HT-29 (cell line): ENCODE data around the gene CRIP2. TPM values are rescaled to one million over a fixed set of nuclear protein-coding genes. Genes with fewer than 3 reads are reported as not detected.

Experiments used
- DNase-seq: peaks from one replicate; pipeline ENCODE4 v3.0.0-alpha.2; 2015; ENCODE audit warnings: low spot score
- total RNA-seq: library from RNA; depleted of rRNA; stranded (reverse); fragments of >200 nt; shearing (Covaris generic); gene quantifications from 2 replicates; pipeline ENCODE4 v1.2.3, GENCODE V29; 2014

Gene CRIP2
- total RNA-seq, 1 experiment from 2014 or later = 274 TPM

DNA sequence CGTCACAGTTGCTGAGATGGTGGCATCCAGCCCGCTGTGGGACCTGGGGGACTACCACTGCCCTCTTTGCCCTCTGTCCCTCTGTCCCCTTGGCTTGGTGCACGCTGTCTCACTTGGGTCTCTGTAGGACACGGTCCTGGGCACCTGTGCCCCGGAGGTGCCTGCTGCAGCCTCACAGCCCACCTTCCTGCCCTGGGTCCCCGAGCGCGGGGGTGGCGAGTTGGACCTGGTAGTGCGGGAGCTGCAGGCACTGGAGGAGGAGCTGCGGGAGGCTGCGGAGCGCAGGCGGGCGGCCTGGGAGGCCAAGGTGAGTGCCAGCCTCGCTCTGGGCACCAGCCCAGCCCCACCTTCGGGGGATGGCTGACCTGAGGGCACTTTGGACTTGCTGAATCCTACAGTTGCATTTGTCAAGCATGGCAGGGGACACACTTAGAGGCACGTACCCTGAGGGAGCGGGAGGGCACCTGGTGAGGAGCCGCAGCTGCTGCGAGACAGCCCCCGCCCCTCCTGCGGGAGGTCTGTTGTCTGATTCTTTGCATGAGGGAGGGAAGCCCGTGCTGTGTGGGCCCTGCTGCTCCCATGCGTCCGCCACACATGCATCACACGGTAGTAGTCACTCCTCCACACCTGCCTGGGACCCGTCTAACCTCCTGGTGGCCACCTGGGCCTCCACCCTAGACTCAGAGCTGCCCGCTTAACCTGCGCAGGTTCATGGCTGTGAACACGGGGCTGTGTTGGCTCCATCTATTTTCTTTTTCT, 23.2 kb downstream of the CRIP2 start:
- DNase-seq = no peak

DNA sequence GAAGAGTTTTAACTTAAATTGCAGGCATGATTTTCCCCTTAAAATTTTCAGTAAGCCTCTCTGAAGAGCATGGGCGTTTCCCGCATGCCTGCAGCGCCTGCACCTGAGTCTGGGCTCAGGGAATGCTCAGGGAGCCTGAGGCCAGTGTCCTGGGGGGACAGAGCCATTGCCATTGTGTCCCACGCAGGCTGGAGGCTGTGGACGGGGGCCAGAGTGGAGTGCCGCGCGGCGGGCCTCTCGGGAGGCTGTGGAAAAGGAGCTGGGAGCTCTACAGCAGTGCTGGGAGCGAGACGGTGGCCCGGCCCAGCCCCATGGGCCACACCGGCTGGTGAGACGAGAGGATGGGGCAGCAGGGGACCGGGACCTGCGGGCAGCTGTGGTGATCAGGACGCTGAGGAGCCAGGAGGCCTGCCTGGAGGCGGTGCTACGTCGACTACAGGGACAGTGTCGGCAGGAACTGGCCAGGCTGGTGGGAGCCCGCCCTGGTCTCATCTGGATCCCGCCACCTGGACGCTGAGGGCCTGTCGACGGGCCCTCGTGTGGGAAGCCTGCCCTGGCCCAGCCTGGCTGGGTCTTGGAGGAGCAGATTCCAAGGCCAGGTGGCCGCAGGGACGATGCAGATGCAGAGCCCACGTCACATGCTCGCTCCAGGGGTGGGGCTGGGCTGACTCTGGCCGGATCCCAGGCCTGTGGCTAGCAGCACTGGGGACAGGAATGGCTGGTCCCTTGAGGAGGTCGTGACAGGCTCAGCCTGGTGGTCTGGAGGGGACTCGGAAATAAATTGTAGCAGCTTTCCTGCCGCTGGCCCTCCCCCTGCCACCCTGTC, 24.0 kb downstream of the CRIP2 start:
- DNase-seq = no peak

DNA sequence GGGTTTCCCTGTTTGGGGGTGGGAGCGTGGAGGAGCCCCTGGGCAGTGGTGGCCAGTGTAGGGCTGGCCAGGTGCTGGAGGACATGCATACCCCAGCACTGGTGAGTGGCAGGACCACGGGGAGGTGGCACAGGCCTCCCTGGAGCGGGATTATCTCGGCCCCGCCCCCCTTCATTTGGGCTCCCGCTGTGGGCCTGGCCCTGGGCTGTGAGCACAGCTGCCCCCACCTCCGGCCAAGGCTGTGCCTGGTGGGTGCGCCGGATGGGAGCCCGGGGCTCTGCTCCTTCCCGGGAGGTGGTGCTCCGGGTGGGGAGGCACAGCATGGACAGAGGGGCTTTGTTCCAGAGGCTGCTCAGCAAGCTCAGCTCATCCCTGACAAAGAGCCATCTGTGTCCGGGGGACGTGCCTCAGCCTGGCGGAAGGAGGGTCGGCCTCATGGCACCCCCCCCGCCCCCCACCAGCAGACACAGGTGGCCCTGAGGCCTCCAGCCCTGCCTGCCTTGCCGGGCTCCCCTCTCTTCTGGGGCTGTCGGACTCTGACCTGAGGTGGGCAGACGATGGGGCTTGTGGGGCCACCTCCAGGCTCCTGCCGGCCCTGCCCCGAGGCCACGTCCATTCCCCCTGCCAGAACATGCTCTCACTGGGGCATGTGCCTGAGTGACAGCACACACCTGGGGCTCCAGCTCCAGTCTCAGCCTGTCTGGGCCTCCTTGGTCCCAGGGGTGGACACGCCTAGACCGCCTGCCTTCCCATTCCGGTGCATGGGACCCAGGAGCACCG, 24.8 kb downstream of the CRIP2 start:
- DNase-seq = no peak

DNA sequence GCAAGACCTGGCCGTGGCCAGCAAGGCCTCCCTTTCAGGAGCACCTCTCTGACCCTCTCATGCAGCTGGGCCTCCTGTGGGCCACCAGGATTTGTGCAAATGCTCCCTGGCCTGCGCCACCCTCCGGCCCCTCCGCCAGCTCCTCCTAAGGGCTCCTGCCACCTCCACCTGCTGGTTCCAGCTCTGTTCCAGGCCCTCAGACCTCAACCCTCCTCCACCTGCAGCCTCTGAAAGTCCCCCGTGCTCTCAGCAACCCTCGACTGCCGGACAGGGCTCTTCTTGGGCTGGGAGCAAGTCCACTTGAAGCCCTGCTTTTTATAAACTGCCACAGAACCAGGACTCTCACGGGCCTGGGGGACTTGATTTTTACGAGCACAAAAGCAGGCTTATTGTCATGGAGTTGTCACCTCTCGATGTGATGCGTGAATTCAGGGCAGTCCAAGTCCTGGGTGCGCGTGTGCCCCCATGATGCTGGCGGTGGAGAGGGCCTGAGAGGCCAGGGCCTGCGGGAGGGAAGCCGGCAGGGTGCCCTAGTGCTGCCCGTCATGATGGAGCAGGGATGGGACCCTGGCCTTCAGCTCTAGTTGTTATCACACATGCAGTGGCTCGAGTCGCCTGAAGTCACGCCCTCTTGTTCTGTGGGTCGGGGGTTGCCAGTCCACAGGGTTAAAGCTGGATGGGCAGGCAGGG, 25.6 kb downstream of the CRIP2 start:
- no peak for DNase-seq

DNA sequence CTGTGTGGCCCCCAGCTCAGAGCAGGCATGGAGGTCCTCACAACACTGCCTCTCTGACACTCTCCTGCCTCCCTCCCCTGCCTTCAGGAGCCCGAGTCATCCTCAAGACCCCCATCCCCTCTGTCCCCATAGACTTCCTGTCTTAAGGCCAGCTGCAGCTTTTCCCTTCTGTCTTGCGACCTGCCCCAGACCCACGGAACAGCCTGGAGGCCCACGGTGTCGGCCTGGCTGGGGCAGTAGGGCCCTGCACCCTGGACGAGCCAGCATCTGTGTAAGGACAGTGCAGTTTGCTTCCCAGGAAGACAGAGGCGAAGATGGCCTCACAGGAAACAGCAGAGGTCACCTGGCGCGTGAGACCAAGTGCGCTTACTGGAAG, 26.1 kb downstream of the CRIP2 start:
- no peak for DNase-seq

DNA sequence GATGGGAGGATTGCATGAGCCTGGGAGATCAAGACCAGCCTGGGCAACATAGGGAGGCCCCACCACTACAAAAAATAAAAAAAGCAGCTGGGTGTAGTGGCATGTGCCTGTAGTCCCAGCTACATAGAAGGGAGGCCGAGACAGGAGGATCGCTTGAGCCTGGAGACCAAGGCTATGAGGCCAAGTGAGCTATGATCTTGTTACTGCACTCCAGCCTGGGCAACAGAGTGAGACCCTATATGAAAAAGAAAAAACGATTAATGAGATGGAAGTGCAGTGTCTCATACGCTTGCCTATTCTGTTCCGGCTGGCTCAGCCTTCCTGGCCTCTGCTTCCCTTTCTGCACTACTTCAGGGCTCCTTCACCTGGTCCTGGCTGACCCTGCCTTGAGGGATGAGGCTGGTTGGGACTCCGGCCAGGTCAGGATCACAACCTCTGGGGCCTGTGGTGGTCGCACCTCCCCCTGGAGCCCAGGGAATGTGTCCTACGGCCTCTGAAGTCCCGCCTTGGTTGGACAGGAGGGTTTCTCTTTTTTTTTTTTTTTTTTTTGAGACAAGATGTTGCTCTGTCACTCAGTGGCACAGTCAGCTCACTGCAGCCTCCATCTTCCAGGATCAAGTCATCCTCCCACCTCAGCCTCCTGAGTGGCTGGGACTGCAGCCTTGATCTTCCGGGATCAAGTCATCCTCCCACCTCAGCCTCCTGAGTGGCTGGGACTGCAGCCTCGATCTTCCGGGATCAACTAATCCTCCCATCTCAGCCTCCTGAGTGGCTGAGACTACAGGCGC, 27.1 kb downstream of the CRIP2 start:
- no peak for DNase-seq

DNA sequence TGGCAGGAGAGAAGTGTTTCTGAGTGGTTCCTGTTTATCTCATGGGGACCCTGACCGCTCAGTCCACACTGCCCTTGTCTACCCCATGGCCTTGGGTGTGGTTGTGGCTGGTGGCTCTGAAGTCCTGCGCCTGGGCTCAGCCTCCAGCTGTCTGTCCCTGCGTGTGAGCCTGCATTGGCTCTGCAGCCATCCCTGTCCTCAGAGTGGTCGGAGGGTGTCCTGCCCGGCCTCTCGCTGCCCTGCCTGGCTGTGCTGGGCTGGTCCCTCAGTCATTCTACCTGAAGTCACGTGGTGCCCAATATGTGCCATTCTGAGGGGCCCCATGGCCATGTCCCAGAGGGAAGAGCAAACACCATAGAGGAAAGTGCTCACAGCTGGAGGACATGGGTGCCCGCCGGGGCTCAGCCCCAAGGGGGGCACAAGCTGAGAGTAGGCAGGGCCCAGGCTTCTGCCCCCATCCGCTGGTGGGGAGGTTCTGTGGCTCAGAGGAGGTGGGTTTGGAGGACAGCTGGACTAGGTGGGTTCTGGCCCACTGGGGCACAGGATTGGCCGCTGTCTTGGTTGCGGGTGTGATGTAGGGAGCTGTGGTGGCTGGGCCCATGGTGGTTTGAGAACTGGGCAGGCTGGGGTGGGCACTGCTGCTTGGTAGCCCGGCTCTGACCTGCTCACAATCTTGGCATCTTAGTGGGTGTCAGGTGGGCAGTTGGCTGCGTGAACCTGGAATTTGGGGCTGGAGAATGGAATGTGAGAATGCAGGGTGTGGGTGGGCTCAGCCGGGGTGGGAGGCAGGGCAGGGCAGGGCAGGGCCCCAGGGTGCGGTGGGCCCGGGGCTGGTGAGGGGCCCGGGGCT, 28.1 kb downstream of the CRIP2 start:
- no peak for DNase-seq

DNA sequence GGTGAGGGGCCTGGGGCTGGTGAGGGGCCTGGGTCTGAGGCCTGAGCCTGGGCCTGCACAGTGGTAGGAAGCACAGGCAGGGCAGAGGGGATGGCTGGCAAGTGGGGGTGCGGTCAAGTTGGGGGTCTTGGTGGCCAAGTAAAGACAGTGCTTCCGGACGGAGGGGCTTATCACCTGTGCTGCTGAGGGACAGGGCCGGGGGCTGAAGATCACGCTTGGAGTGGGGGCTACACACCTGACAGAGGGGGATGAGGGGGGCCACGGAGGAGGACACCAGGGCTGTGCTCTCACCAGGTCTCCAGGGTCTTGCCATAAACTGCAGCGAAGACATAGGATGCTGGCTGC, 28.6 kb downstream of the CRIP2 start:
- DNase-seq = no peak

DNA sequence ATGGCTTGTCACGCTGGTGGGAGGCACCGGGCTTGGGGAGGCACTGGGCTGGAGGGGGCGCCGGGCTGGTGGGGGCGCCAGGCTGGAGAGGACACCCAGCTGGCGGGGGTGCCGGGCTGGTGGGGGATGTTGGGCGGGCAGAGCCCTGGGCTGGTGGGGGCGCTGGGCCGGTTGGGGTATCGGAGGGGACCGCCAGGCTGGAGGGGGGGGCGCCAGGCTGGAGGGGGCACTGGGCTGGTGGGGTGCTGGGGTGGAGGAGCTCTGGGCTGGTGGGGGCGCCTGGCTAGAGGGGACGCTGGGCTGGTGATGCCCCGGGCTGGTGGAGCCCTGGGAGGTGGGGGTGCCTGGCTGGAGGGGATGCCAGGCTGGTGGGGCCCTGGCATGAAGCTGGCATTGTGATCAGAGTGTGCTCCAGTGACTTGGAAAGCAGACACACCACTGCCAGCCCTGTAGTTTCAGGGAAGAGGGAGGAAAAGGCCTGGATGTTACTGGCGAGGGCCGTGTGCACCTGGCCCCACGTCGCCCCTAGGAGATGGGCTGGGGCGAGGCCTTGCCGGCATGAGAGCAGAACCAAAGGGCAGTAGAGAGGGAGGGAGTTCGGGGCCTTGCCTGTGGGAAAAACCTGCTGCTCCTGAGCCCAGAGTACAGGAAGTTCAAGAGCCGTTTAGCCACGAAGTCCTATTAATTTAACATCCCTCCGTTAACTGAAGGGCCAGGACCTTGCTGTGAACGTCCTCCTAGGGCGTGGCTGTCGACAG, 29.5 kb downstream of the CRIP2 start:
- no peak for DNase-seq

DNA sequence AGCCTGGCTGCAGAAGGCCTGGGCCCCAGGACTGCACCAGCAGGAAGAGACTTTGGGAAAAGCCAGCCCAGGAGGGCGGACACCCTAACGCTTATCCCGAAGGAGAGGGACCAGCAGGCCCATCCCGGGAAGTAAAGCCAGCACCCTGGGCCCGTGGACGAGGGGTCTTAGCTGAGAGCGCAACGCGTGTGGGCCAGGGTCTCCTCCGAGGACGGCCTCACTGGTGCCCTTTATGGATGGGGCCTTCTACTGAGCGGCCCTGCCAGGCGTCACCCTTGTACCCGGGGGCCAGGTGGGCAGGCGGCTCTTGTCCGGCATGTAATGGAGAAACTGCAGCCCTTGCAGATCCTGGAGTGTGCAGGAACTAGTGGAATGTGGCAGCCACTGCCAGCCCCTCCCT, 30.5 kb downstream of the CRIP2 start:
- no peak for DNase-seq

DNA sequence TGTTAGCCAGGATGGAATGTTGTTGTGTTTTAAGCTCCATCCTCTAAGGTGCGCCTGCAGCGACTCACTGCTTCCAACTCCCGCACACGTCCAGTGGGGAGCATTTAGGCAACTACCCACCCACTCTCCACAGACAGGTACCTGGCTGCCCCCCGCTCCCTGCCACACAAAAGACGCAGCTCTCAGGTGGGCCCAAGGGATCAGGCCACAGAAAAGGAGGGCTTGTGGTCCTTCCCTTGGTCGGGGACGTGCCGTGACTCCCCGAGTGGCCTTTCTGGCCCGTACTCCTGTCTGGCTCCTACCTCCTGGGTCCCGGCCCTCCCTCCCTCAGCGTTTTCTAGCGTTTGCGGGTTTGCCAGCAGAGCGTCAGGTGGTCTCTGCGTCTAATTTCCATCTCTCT, 32.6 kb downstream of the CRIP2 start:
- no peak for DNase-seq

DNA sequence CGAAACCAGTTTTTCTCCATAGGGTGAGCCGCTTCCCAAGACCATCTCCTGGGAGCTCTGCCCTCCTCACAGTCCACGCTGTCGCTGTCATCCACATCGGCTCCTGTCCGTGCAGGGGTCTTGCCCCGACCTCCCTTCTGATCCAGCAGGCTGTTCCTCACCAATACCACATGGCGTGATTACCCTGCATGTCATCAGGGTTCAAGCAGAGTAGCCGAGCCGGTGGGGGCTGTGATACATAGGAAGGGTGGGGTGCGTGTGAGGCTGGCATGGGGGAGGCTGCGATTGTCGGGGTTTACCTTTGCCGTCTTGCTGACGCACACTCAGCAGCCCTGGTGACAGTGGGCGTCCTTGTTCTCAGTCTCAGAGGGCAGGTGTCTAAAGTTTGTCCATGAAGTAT, 33.4 kb downstream of the CRIP2 start:
- no peak for DNase-seq

DNA sequence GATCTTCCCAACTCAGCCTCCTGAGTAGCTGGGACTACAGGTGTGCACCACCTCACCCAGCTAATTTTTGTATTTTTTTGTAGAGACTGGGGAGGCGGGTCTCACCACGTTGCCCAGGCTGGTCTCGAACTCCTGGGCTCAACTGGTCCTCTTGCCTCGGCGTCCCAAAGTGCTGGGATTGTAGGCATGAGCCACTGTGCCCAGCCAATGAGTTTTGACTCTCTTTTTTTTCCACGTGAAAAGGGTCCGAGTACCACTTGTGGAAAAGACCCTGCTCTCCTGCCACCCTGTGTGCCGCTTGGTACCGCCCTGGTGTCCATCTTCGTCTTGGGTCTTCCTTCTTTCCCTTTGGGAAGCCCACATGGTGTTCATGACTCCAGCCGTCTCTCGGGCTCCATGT, 34.0 kb downstream of the CRIP2 start:
- no peak for DNase-seq

DNA sequence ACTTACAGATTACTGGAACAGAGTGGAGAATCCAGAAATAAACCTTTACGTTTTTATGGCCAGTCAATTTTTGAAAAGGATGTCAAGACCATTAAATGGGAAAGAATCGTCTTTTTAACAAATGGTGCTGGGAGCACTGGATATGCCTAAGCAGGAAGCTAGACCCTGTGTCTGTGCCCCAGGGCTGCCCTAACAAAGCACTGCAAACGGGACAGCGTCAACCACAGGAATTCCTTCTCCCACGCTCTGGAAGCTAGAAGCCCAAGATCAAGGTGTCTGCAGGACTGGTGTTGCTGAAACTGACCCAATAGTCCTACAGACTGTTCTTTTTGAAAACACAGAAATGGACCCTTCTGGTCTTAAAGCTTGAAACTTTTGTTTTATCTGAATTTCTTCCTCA, 42.5 kb downstream of the CRIP2 start:
- no peak for DNase-seq

DNA sequence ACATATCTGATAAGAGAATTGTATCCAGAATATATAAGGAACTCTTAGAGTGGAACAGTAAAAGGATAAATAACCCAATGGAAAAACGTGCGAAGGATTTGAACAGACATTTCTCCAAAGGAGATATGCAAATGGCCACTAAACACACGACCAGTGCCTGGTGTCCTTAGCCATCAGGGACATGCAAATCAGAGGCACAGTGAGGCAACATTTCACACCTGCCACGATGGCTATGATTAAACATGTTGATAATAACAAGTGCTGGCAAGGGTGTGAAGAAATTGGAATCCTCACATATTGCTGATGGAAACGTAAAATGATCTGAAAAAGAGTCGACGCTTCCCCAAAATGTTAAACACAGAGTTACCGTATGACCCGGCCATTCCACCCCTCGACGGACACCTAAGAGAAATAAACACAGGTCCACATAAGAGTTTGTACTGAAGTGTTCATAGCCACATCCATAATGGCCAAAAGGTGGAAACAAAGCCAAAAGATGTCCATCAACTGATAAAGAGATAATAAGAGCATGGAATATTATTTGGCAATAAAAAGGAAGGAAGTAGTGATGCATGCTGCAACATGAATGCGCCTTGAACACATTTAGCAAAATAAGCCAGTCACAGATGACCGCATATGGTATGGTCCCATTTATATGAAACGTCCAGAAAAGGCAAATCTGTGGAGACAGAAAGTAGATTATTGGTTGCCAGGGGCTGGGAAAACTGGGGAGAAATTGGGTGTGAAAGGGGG, 45.5 kb downstream of the CRIP2 start:
- DNase-seq = no peak

DNA sequence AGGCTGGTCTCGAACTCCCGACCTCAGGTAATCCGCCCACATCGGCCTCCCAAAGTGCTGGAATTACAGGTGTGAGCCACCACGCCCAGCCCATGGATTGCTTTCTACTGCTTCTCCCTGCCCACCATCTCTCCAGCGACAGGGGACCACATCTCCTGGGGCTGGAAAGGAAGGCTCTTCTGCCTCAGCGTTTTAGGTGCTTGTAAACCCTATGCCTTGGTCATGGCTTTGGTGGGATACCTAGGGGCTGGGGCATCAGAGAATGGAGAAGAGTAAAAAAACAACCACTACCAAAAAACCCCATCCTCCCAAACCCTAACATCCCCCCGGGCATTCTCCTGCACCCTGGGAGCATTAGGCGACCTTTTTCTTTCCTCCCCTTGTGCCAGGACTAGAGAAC, 50.7 kb downstream of the CRIP2 start:
- no peak for DNase-seq

DNA sequence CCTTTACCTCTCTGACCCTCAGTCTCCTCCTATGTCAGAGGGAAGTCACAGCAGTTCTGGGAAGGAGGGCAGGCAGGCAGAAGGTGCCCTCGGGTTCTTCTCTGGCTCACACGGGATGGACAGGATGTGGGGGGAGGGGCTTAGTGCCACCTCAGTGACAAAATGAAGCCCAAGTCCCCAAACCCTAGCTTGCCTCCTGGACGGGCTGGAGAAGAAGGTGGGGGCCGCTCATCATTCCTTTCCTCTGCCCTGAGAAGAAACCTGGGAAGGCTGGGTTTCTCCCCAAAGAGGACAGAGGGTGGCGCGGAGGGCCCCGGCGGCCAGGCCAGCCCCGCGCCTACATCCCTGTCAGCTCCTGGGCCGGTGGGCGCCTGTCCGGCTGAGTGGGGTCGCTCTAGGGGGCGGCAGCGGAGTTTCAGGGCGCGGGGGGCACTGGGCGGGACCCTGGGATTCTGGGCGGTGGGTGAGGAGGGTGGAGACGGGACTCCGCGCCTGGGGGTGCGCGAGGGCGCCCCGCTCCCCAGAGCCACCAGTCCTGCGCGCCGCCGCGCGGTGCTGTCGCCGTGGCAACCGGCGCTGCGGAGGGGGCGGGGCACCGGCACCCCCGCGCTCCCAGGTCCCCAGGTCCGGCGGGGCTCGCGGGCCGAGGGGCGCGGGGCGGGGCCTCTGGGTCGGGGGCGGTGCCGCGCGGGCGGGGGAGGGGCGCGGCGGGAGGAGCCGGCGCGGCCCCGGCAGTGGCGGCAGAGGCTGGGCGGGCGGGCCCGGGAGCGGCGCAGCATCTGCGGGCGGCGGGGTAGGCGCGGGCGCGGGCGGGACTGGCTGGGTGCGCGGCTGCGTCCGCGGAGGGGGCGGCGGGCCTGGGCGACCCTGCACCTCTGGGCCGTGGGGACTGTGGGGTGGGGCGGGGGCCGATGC, 51.5 kb downstream of the CRIP2 start, which contains the start of gene TMEM121:
TSS of gene TMEM121 (plus strand) at position 723 of the 915 bp plus-strand sequence. CDS start 2,252 bp downstream, outside the sequence.
- DNase-seq = no peak
